ENCODE results near the gene ROR1. TPM values are rescaled to one million over a fixed set of nuclear protein-coding genes. Genes with fewer than 3 reads are reported as not detected.

The ROR1 gene
- total and polyA plus RNA-seq, 10 of the 15 experiments (the other 5 are each of a cell fraction or from before 2014, with no cell fraction given), result 0.02 to 0.08 (median 0.05) TPM; not detected in 6

DNA sequence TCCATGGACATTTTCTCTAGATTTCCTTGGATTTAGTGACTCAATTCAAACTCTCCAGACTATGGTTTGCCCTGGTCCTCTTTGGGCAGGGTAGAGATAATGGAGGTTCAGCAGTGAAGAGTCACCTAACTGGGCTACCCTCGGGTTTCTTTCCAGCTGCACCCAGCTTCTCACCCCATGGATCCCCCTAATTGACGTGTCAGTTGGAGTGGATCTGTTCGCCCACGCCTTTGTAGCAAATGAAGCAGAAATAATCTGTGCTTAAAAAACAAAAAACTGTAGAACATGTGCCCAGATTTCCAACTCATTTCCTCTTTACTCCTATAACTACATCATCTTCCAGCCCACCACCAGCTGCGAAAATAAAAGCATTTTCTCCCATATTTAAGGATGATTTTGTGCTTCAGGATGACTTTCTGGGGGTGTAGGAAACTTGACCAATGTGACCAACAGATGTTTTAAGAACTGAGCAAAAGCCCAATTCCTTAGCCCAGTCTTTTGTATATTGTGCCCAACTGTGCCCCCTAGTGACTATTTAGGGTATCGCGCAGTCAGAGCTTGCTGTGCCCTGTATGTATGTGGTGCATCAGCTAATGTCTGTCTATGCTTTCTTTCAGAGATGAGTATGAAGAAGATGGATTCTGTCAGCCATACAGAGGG is 363.1 kb downstream of the ROR1 start (continued):
- TF ChIP-seq, protein P1, sequence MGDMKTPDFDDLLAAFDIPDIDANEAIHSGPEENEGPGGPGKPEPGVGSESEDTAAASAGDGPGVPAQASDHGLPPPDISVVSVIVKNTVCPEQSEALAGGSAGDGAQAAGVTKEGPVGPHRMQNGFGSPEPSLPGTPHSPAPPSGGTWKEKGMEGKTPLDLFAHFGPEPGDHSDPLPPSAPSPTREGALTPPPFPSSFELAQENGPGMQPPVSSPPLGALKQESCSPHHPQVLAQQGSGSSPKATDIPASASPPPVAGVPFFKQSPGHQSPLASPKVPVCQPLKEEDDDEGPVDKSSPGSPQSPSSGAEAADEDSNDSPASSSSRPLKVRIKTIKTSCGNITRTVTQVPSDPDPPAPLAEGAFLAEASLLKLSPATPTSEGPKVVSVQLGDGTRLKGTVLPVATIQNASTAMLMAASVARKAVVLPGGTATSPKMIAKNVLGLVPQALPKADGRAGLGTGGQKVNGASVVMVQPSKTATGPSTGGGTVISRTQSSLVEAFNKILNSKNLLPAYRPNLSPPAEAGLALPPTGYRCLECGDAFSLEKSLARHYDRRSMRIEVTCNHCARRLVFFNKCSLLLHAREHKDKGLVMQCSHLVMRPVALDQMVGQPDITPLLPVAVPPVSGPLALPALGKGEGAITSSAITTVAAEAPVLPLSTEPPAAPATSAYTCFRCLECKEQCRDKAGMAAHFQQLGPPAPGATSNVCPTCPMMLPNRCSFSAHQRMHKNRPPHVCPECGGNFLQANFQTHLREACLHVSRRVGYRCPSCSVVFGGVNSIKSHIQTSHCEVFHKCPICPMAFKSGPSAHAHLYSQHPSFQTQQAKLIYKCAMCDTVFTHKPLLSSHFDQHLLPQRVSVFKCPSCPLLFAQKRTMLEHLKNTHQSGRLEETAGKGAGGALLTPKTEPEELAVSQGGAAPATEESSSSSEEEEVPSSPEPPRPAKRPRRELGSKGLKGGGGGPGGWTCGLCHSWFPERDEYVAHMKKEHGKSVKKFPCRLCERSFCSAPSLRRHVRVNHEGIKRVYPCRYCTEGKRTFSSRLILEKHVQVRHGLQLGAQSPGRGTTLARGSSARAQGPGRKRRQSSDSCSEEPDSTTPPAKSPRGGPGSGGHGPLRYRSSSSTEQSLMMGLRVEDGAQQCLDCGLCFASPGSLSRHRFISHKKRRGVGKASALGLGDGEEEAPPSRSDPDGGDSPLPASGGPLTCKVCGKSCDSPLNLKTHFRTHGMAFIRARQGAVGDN (IDR thresholded peaks at IDR 0.05), result no peak
- TF ChIP-seq TBL1XR1 (IDR thresholded peaks at IDR 0.05; ENCODE audit: low read depth, low read length) (no peak), HDGF (IDR thresholded peaks at IDR 0.05) (no peak), SMARCA5 (IDR thresholded peaks at IDR 0.05) (peak; percentile 32; the same call in 1 of the 2 replicates), IRF4 (IDR thresholded peaks at IDR 0.05; ENCODE audit: low read depth, low read length) (0 out of 2 replicates have a peak, but pooled peaks have one; percentile 14)
- TF ChIP-seq, protein P2, sequence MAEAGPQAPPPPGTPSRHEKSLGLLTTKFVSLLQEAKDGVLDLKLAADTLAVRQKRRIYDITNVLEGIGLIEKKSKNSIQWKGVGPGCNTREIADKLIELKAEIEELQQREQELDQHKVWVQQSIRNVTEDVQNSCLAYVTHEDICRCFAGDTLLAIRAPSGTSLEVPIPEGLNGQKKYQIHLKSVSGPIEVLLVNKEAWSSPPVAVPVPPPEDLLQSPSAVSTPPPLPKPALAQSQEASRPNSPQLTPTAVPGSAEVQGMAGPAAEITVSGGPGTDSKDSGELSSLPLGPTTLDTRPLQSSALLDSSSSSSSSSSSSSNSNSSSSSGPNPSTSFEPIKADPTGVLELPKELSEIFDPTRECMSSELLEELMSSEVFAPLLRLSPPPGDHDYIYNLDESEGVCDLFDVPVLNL (IDR thresholded peaks at IDR 0.05; ENCODE audit: low read depth, low read length), result no peak

DNA sequence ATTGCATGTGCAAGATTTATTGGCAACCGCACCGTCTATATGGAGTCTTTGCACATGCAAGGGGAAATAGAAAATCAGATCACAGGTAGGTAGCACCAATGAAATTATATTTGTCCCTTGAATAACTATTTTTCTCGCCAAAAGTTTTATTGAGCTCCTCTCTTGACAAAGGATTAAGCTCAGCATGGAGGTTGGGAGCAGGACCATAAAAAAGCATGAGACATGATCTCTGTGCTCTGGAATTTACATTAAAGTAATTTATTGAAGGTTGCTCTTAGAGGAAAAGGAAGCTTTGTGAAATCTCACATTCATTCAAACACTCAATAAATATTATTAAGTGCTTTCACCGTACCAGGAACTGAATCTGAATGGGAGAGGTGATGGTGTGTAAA is 363.6 kb downstream of the ROR1 start:
- WGBS (ENCODE audit: insufficient coverage, insufficient replicate concordance, low lambda C conversion rate, missing lambda C conversion rate), result 18% methylated on average over 4 of the region's 4 CpGs
- DNase-seq (ENCODE audit: low read depth, low spot score) (no peak), FAIRE-seq (no peak), ATAC-seq (no peak)
- in situ Hi-C loops (cut with MboI), result loop anchor here (10.0 kb wide), 1 partner anchor 443 kb away; no protein-coding TSS in a partner anchor
- Histone ChIP-seq H4K20me1 (ENCODE audit: control insufficient read depth, insufficient read depth) (no peaks in the 10 kb centered on the region), H3K79me2 (ENCODE audit: control insufficient read depth, insufficient read depth, low read length) (no peaks in the 10 kb centered on the region), H3K4me2 (ENCODE audit: control insufficient read depth, insufficient read depth) (no peak overlapping the region), H3K9ac (ENCODE audit: control insufficient read depth, insufficient read depth, low read length) (no peak overlapping the region), H3K4me1 (ENCODE audit: control insufficient read depth, insufficient read depth, low read length) (no peaks in the 10 kb centered on the region), H3K36me3 (ENCODE audit: control insufficient read depth in 2 of 2, insufficient read depth in 2 of 2, low read length in 1 of 2) (no peaks in the 10 kb centered on the region), H2AFZ (ENCODE audit: control insufficient read depth, low read depth, low read length) (no peak overlapping the region), H3K27me3 (replicated peaks in 1 of 2; ENCODE audit: control insufficient read depth in 2 of 2, insufficient read depth in 2 of 2, low read length in 1 of 2) (no peaks in the 10 kb centered on the region), H3K4me3 (no peak overlapping the region), H3K9me3 (replicated peaks; ENCODE audit: control insufficient read depth, insufficient read depth, low read length) (no peaks in the 10 kb centered on the region), H3K27ac (ENCODE audit: control insufficient read depth, insufficient read depth) (no peak overlapping the region)
- ChIA-PET SMC1A (ENCODE audit: uncharacterized antibody, unreplicated experiment) (interaction anchor here (0.7 to 5.4 kb wide), 40 partner anchors 8 to 579 kb away, joined by 3 to 46 read pairs (median 4); no protein-coding TSS in a partner anchor), CTCF (interaction anchor here (0.6 to 7.3 kb wide), 69 partner anchors 9 to 583 kb away, joined by 3 to 117 read pairs (median 4); no protein-coding TSS in a partner anchor), RAD21 (ENCODE audit: unreplicated experiment) (interaction anchor here (0.7 to 3.0 kb wide), 29 partner anchors 9 to 583 kb away, joined by 3 to 55 read pairs (median 4); no protein-coding TSS in a partner anchor), POLR2A (interaction anchor here (1.0 kb wide), 1 partner anchor 106 kb away, joined by 3 read pairs; no protein-coding TSS in a partner anchor)
- BruUV-seq (replicated peaks), result no TSS peak
- intact Hi-C loops (cut with micrococcal nuclease; ENCODE audit: unreplicated experiment), result loop anchor here (1.0 to 5.0 kb wide), 4 partner anchors 109 to 522 kb away; no protein-coding TSS in a partner anchor
- TF ChIP-seq NR2C1 (IDR thresholded peaks at IDR 0.05) (no peak), BCL11A (IDR thresholded peaks at IDR 0.05; ENCODE audit: low read depth, low read length) (no peak), ATF7 (IDR thresholded peaks at IDR 0.05; ENCODE audit: low read depth) (no peak), ZNF217 (IDR thresholded peaks at IDR 0.05) (no peak)
- TF ChIP-seq, protein P3, sequence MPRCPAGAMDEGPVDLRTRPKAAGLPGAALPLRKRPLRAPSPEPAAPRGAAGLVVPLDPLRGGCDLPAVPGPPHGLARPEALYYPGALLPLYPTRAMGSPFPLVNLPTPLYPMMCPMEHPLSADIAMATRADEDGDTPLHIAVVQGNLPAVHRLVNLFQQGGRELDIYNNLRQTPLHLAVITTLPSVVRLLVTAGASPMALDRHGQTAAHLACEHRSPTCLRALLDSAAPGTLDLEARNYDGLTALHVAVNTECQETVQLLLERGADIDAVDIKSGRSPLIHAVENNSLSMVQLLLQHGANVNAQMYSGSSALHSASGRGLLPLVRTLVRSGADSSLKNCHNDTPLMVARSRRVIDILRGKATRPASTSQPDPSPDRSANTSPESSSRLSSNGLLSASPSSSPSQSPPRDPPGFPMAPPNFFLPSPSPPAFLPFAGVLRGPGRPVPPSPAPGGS (IDR thresholded peaks at IDR 0.05; ENCODE audit: borderline replicate concordance, insufficient read depth, low read depth, low read length, poor library complexity, severe bottlenecking), result no peak
- TF ChIP-seq, protein P4, sequence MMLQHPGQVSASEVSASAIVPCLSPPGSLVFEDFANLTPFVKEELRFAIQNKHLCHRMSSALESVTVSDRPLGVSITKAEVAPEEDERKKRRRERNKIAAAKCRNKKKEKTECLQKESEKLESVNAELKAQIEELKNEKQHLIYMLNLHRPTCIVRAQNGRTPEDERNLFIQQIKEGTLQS (IDR thresholded peaks at IDR 0.05; ENCODE audit: borderline replicate concordance, extremely low read depth, low read depth, low read length), result no peak
- TF ChIP-seq, protein P5, sequence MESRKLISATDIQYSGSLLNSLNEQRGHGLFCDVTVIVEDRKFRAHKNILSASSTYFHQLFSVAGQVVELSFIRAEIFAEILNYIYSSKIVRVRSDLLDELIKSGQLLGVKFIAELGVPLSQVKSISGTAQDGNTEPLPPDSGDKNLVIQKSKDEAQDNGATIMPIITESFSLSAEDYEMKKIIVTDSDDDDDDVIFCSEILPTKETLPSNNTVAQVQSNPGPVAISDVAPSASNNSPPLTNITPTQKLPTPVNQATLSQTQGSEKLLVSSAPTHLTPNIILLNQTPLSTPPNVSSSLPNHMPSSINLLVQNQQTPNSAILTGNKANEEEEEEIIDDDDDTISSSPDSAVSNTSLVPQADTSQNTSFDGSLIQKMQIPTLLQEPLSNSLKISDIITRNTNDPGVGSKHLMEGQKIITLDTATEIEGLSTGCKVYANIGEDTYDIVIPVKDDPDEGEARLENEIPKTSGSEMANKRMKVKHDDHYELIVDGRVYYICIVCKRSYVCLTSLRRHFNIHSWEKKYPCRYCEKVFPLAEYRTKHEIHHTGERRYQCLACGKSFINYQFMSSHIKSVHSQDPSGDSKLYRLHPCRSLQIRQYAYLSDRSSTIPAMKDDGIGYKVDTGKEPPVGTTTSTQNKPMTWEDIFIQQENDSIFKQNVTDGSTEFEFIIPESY (IDR thresholded peaks at IDR 0.05), result no peak
